ENCODE data around the gene API5.
A peak's percentile ranks its signal among the peaks of the same experiment; 100 is the strongest.
"Not testable (repeated sequence)": the region's sequence is repeated elsewhere in the genome, so short reads cannot be mapped to it uniquely, and the experiment has no call there.

Gene API5

DNA sequence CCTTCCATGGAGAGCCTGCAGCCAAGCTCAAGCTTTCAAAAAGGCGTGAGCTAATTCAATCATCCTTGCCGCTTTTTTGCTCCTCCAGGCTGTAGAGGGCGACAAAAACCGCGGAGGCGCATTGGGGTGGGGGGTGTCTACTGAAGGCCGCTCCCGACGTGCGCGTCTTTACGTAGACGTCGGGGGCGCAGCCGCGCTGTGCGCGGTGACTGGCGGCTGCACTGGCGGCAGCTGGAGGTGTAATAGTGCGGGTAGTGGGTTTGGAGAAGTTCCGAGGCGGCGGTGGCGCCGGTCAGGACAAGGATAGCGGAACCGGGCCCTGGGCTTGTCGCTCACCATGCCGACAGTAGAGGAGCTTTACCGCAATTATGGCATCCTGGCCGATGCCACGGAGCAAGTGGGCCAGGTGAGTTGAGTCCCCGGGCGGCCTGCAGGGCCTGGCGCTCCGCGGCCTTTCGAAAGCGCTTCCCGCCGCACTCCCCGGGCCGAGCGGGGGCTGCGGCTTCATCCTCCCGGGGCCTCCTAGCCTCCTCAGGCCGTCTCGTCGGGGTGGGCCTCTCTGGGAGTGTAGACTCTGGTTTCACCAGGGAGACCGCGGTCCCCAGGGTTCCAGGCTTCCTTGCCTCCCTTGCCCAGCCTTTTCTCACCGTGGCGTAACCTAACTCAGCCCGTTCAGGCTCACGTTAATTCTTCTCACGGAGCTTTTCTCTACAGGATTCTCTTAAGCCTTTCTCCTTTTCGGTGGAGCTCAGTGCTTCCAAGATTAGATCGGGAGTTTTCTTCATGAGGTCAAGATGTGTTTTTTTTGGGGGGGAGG, at the start of gene API5:
Gene API5 (plus strand): TSS at position 206 of the 817 bp plus-strand sequence. CDS start 132 bp downstream, at position 338.
- DNase-seq: peak; percentile 95

DNA sequence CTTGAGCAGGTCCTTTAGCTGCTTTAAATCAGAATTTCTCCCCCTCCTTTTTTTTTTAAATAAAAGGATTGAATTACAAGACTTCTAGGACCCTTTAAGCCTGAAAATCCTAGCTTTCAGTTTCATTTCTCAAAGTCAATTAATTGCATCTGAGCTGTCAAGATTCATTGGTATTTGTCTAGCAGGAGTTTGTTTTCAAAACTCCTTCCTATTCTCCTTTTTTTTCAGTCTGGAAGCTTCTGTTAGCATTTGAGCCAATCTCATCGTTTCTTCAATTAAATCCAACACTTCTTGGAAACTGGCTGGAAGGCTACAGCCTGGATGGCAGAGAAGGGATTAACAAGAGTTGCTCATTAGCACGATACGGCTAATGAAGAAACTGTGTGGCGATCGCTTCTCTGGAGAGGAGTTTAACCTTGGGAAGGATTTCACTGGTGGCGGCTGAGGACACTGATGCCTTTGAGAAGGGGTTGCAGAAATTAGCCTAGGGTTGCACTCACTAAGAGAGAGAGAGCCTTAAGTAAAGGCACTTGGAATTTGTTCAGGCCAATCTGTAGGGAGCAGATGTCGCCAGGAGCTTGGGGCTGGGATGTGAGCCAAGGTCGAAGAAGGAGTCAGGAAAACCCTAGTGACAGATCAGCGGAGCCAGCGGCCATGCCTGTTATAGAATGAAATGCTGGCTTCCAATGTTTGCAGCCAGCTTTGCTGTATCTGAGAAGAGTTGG, 43.8 kb upstream of the API5 start:
- no peak for DNase-seq

DNA sequence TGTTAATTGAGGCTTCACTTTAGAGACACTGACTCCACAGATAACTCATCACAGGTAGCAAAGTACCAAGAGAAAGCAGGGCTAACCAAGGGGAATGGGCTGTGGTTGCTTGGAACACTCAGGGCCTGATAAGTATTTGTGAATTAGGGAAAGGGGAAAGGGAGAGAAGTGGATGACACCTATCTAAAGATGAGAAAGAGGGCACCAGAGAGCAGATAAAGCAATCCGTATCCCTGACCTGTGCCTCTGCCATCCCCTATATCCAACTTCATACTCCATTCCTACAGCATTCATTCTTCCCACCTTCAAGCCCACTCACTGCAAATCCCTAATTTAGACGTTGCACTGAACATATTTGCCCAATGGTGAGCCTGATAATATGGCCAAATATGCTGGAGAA, 43.0 kb upstream of the API5 start:
- DNase-seq: no peak

DNA sequence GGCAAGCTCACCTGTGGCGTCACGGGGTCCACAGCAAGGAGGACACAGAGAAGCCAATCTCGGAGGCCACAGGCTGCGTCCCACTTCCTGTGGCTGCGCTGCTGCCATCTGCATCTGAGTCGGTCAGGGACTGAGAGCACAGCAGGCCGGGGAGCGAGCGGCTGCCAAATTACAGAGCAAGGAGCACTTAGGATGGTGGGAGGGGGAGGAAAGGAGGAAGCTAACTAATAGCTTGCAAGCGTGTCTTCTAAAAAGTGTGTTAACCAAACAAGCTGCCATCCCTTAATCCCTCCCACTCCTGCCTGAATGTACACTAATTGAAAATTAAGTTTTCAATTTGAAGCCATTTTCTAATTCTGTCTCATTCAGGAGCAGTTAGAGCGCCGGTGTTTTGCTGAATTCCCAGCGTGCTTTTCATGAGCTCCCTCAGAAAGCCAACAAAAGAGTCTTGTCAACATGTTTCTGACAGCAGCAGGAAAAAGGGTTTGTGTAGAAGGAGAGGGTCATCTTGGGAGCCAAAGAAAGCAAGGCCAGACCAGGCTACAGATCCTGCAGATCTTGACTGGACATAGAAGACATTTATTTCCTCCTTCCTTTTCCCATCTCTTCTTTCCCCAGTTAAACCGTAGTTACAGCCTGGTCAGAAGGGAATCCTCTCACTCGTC, 42.4 kb upstream of the API5 start:
- no peak for DNase-seq

DNA sequence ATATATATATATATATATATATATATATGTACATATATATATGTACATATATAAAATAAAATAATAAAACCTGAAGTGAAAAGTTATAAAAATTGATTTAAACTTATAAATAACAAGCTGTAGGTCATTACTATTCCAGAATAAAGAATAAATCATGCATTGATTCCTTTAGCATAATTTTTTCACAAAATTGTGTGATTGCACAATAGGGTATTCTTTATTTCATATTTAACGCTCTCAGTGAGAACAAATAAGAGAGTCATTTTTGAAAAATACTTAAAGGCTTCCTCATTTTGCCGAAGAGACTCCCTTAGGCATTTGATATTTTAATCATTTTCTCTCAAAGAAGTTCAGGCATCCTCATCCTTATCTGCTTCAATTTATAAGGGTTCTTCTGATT, 41.3 kb upstream of the API5 start:
- DNase-seq: no peak

DNA sequence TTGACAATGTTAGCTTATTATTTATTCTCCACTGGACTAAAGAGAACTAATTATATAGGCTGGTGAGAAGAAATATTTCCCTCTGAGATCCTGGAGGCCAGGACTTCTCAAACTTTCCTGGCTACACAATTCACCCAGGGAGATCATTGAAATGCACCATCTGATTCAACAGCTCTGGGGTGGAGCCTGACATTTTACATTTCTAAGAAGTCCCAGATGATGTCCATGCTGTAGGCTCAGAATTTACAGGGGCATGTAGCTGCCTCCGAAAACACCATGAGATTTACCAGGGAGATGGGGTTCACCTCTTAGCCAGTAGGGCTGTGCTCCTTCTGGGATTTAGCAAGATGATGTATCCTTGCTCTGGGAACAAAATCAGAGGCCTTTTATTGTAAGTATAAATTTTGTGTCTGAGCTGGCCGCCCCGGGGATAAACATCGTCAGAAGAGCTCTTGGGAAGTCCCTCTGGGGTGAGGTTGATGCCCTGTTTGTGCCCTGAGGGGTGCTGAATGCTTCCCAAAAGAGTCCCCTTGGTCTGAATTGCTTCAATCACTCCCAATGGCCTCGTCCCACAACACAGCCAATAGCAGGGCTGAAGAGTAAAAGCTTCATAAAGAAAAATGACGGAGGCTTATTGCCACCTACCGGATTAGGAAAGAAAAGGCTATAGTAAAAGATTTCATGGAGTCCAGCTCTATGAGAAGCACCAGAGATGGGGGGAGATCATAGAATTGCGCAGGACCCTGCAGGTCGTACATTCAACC, 33.4 kb upstream of the API5 start:
- DNase-seq: no peak

DNA sequence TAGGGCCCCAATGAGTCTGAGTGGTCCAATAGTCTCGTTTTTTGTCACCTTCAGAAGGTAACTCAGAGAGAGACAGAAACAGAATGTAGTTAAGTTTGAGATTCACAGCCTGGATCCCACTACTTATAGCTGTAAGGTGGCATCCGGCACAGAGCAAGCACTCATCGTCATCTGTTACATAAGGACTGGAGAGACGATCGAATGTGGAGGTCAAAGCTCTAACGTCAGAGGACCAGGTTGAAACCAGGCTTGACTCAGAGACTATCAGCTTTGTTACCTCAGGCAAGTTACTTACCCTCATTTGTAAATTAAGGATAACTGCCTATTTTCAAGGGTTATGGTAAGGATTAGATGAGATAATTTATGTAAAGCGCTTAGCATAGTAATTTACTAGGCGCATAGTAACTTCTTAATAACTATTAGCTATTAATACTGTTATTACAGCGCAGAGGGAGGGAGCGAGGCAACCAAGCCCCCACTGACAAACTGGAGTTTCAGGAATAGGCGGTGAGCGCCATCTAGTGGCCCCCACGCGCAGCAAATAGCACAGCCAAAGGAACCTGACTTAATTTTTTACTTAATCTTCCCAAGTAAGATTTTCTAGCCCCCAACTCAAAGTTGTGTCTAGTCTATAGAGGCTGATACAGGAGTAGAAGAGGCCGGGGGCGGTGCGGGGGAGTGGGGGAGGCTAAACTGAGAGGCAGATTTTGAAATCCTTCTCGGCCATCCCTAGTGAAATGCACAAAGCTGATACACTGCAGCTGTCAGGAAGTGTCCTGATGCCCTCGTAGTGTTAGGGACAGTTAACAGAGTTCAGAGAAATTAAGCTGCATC, 29.0 kb upstream of the API5 start:
- DNase-seq: peak; percentile 27

DNA sequence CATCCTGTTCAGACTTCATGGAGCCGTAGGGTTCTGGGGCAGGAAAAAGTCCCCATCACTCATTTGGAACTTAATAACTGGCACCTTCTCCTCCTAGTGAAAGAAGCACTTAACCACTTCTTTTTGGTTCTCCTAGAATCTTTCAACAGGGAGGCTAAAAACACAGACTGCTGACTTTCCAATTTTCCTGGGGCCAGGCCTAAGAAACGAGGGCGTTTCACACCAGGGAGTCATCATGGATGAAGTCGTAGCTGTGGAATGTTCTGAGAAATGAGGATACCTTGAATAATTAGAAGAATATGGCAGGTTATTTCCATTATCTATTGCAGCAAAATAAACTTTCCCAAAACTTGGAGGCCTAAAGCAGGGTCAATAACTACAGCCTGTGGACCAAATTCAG, 26.0 kb upstream of the API5 start:
- no peak for DNase-seq

DNA sequence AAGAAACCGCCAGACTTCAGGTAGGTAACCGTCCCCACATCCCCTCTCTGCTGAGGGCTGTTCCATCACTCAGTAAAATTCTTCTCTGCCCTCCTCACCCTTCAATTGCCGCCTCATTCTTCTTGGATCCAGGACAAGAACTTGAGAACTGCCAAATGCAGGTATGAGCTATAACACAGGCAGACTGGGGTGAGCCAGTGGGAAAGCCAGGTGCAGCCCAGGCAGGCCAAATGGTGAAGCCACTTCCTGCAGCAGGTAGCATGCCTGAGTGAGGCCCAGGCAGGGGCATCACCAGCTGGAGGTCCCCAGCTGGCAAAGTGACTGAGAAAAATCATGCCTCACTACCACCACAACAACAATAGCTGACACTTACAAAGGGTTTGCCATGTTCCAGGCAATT, 22.4 kb upstream of the API5 start:
- no peak for DNase-seq

DNA sequence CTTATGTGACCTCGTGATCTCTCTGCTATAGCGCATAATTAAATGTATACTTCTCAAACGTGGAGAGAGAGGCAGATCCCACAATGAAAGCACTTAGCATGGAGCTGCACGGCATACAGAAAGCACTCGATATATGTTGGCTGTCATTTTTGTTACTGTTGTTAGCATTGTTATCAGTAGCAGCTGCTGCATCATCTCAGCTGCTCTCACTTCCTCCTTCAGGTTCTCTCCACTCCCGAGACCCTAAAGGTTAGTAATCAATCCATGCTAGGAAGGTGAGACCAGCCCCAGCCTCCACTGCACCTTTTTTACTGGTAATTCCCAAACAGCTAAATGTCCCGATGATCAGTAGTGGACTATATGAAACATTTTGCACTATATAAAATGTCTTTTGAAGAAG, 13.4 kb upstream of the API5 start:
- DNase-seq: no peak

DNA sequence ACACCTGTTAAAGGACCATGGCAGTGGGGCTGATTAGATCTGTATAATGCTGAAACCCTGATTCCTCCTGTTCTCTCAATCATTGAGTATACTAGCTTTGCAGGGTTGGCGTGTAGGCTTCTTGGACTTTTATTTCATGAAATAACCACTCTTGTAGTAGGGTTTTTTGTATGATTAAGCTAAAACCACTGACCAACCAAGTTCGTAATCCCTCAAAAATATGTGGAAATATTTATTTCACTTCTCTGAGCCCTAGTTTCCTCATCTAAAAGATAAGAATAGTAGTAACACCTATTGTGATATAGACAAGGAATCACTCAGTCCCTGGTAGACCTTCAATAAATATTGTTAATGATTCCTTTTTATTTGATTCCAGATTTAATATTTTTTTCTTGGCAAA, 4.2 kb downstream of the API5 start:
- no peak for DNase-seq

DNA sequence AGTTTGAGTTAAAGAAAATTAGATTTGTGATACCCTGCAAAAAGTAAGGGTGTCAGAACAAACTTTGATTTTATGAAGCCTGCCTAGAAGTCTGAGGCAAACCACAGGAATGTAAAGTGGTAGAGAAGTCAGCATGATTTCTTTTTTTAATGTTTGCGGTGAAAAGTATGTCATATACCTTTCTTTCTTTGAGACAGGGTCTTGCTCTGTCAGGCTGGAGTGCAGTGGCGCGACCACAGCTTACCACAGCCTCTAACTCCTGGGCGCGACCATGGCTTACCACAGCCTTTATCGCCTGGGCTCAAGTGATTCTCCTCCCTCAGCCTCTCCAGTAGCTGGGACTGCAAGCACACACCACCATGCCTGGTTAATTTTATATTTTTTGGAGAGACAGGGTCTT, 4.7 kb downstream of the API5 start:
- DNase-seq: no peak

DNA sequence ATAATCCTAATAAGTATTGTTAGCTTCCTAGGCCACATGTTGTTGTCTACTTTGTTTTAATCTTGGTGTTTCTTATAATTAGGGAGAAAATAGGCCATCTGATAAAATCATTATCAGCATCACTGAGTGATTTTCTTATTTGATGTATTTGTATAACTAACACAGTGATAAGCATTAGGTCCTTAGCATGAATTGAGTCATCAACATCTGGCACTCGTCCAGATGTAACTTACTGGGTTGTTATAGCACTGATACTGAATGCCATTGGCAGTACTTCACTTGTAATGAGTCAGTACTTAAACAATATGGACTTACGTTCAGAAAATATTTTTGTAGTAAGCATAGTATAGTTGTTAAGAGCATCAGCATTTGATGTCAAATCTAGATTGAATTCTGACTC, 16.2 kb downstream of the API5 start:
- no peak for DNase-seq

DNA sequence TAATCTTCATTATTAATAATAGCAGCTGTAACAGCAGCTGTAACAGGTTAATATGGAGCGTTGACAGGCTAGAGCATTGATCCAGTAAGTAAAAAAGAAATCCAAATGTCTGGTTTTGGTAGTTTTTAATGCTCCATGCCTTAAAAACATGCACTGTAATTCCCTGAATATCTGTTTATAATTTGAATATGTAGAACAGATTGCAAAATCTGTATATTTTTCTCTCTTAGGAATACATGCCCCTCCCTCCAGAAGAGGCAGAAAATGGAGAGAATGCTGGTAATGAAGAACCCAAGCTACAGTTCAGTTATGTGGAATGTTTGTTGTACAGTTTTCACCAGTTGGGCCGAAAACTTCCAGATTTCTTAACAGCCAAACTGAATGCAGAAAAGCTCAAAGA, 16.7 kb downstream of the API5 start:
- DNase-seq: no peak

DNA sequence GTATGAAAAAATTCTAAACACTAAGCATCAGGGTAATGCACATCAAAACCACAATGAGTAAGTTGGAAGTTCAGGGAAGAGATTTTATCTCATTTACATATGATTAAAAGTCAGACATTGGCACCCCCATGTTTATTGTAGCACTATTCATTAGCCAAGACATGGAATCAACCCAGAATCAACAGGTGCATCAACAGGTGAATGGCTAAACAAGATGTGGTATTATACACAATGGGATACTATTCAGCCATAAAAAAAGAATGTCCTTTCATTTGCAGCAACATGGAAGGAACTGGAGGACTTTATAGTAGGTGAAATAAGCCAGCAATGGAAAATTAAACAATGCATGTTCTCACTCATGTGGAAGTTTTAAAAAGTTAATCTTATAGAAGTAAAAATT, 29.4 kb downstream of the API5 start:
- DNase-seq: no peak

DNA sequence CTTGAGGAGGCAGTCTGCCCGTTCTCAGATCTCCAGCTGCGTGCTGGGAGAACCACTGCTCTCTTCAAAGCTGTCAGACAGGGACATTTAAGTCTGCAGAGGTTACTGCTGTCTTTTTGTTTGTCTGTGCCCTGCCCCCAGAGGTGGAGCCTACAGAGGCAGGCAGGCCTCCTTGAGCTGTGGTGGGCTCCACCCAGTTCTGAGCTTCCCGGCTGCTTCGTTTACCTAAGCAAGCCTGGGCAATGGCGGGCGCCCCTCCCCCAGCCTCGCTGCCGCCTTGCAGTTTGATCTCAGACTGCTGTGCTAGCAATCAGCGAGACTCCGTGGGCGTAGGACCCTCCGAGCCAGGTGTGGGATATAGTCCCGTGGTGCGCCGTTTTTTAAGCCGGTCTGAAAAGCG, 39.6 kb downstream of the API5 start:
- not testable (repeated sequence) for DNase-seq

DNA sequence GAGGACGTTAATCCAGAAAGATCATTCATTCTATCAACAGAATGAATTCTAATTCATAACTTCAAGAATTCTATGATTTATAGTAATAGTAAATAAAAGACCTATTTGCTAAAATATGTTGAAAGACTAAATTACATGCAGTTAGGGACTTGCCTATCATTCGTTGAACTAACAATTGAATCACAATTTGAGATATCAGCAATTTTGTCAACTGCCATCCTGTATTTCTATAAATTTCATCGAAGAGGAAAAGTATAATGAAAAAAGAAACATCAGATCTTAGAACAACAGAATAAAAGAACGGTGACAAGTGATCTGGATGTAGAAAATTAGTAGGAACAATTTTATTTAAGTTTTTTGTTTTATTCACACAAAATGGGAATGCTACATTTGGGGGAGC, 42.5 kb downstream of the API5 start:
- no peak for DNase-seq

DNA sequence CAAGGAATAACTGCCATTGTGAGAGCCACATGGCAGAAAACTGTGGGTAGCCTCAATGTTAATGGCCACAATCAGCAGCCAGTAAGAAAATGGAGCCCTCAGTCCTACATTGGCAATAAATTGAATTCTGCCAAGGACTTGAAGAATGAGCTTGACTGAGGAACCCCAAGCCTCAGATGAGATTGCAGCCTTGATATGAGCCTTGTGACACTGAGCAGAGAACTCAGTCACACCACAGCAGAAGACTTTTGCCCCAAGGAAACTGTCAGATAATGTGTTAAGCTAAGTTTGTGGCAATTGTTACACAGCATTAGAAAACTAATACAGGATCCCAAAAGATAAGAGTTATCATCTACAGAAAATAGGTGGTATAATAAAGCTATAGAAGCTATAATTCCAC, 44.5 kb downstream of the API5 start:
- DNase-seq: no peak

DNA sequence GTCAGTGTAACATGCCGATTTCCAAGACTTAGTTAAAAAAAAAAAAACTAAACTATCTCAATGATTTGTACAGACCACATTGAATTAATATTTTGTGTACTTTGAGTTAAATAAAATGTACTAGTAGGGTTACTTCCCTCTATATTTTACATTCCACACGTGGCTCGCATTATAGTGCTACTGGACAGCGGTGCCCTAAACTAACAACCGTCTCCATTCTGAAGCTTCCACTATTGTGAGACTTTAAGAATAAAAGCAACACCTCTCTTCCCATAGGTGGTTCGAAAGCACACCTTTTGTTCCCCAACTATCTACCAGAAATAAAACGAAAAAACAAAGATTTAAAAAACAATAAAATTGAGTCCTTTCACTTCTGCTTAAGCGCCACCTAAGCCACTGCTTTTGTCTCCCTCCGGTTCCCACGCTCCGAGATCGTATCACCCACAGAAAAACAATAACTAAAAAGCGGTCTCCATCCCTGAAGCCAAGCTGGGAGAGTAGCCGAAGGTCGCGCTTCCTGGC, 46.5 kb downstream of the API5 start:
- no peak for DNase-seq

DNA sequence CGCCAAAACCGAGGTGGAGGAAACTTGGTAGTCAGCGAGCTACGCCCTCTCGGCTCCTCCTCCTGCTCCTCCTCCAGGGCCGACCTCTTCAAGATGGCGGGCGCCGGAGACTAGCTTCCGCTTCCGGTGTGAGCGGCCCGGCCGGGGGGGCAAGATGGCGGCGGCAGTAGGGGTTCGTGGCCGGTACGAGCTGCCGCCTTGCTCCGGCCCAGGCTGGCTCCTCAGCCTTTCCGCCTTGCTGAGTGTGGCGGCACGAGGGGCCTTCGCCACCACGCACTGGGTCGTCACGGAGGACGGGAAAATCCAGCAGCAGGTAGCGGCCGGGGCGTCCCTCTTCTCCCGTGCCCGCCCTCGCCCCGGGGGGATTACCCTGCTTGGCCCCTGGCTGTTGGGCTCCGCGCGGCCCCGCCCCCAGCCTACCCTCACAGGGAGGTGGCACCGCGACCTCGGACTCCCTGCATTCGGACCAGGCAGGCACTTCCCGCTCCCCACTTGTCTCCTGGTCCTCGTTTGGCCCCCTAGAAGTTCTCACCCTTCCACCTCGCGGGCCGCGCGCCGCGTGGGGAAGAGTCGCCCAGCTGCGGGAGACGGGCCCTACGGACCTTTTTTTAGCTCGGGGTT, 47.1 kb downstream of the API5 start, which contains the start of gene TTC17:
Gene TTC17 (plus strand): TSS at position 120 of the 621 bp plus-strand sequence. CDS start 35 bp downstream, at position 155.
- peak; percentile 91 for DNase-seq

DNA sequence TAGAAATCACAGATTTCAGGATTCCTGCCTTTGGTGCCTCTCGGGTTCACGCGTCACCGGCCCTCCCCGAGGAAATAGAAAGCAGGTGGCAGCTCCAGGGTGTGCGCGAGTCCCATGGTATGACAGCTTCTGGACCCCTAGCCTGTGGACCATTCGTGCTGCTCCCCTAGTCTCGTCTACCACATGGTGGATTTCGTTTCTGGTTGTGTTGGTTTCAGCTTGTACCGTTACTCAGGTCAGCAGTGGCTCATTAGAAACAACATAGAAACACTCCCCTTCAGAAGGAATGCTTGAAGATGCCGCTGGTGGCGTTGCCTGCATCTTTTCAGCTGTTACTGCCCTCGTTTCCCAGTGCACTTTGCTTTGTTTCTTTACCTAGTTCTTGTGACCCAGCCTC, 47.6 kb downstream of the API5 start:
- DNase-seq: peak; percentile 2
